ENCODE results near the gene HMCES. TPM values are rescaled to one million over a fixed set of nuclear protein-coding genes. Genes with fewer than 3 reads are reported as not detected.

Gene HMCES
- polyA plus RNA-seq, 1 of the 3 experiments (the other 2 are of a cell fraction), result 32.4 TPM

DNA sequence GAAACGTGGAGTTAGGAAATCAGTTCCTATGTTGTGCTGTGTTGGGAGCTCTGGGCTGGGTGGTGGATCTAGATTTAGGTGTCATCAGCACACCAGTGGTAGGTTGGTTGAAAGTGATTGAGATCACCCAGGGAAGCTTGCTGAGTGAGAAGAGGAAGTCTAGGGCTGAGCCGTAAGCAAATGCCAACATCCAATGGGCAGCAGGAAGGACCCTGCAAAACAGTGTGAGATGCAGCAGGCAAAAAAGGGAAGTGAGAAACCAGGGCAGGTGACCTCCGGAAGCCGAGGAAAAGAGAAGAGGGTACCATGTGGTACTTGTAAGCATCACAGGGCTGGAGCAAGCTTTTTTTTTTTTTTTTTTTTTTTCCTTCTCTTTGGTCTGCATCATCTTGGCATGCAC is 45.1 kb upstream of the HMCES start:
- Histone ChIP-seq H3K27me3 (ENCODE audit: insufficient read depth) (no peaks in the 10 kb centered on the region), H3K9me2 (no peaks in the 10 kb centered on the region), H4K20me1 (ENCODE audit: insufficient read depth) (no peaks in the 10 kb centered on the region), H2AFZ (ENCODE audit: low read depth) (no peak overlapping the region), H3F3A (replicated peaks; ENCODE audit: insufficient read depth) (peaks cover 20% of the 10 kb centered on the region), H3K9ac (no peak overlapping the region), H3K4me2 (no peak overlapping the region), H3K4me1 (ENCODE audit: control insufficient read depth in 1 of 2, insufficient read depth in 2 of 2, low read depth in 1 of 2, low read length in 1 of 2) (peaks cover 0 to 14% of the 10 kb centered on the region in 2 experiments; a peak in 1 of 4 replicates), H3K9me3 (no peaks in the 10 kb centered on the region), H3K27ac (ENCODE audit: low read depth in 2 of 2, low read length in 1 of 2) (no peak overlapping the region), H3K79me2 (ENCODE audit: insufficient read depth) (no peaks in the 10 kb centered on the region), H3K36me3 (replicated peaks in 1 of 2; ENCODE audit: control insufficient read depth in 1 of 2, insufficient read depth in 2 of 2, low read length in 1 of 2) (no peaks in the 10 kb centered on the region), H3K4me3 (ENCODE audit: low read depth in 2 of 2, low read length in 1 of 2) (no peak overlapping the region)
- TF ChIP-seq RCOR1 (IDR thresholded peaks at IDR 0.05; ENCODE audit: low read length) (no peak), GATA2 (CRISPR knock-in tag; IDR thresholded peaks at IDR 0.05) (no peak), NRF1 (IDR thresholded peaks at IDR 0.05; ENCODE audit: low read depth, low read length) (no peak), TEAD4 (IDR thresholded peaks at IDR 0.05; ENCODE audit: borderline replicate concordance, insufficient read depth) (no peak), EP300 (IDR thresholded peaks at IDR 0.05; ENCODE audit: borderline replicate concordance in 1 of 2, low read depth in 1 of 2, low read length in 1 of 2) (no peak), YY1 (IDR thresholded peaks at IDR 0.05; ENCODE audit: low read depth) (no peak), RFX5 (IDR thresholded peaks at IDR 0.05; ENCODE audit: low read length) (no peak), NFIC (IDR thresholded peaks at IDR 0.05; ENCODE audit: borderline replicate concordance) (no peak), RXRA (IDR thresholded peaks at IDR 0.05; ENCODE audit: borderline replicate concordance, low read depth) (no peak)
- TF ChIP-seq, protein P1, sequence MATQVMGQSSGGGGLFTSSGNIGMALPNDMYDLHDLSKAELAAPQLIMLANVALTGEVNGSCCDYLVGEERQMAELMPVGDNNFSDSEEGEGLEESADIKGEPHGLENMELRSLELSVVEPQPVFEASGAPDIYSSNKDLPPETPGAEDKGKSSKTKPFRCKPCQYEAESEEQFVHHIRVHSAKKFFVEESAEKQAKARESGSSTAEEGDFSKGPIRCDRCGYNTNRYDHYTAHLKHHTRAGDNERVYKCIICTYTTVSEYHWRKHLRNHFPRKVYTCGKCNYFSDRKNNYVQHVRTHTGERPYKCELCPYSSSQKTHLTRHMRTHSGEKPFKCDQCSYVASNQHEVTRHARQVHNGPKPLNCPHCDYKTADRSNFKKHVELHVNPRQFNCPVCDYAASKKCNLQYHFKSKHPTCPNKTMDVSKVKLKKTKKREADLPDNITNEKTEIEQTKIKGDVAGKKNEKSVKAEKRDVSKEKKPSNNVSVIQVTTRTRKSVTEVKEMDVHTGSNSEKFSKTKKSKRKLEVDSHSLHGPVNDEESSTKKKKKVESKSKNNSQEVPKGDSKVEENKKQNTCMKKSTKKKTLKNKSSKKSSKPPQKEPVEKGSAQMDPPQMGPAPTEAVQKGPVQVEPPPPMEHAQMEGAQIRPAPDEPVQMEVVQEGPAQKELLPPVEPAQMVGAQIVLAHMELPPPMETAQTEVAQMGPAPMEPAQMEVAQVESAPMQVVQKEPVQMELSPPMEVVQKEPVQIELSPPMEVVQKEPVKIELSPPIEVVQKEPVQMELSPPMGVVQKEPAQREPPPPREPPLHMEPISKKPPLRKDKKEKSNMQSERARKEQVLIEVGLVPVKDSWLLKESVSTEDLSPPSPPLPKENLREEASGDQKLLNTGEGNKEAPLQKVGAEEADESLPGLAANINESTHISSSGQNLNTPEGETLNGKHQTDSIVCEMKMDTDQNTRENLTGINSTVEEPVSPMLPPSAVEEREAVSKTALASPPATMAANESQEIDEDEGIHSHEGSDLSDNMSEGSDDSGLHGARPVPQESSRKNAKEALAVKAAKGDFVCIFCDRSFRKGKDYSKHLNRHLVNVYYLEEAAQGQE (IDR thresholded peaks at IDR 0.05; ENCODE audit: low read depth, low read length), result no peak
- WGBS (ENCODE audit: low lambda C conversion rate), result 84% methylated on average over 4 of the region's 4 CpGs
- DNase-seq, result no peak
- POLR2A ChIA-PET, result no interaction called here
- CTCF ChIA-PET, result interaction anchor here (1.0 to 4.2 kb wide), 3 partner anchors 12 to 264 kb away, joined by 3 to 37 read pairs (median 4); partner anchors contain the start of gene RAB43

DNA sequence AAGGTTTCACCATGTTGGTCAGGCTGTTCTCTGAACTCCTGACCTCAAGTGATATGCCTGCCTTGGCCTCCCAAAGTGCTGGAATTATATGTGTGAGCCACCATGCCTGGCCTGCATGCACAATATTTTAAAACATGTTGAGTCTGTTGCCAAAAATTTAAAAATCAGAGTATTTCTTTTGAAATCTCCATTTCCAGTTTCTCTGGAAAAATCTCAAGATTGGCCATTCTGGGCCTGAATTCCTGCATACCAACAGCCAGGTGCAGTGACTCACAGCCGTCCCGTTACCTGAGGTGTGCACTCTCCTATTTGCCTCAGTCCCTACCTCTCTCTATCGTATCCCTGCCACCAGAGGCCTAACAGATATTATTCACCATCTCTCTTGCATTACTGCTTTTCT is 44.2 kb upstream of the HMCES start:
- POLR2A ChIA-PET, result no interaction called here

More for the DNA sequence above, 44.2 kb upstream of the HMCES start:
- Histone ChIP-seq H3K4me1 (ENCODE audit: control insufficient read depth in 1 of 2, insufficient read depth in 2 of 2, low read depth in 1 of 2, low read length in 1 of 2) (0 out of 4 replicates have a peak, but pooled peaks cover 0 to 5% of the 10 kb centered on the region in 2 experiments), H3K79me2 (ENCODE audit: insufficient read depth) (no peaks in the 10 kb centered on the region), H3K9me2 (no peaks in the 10 kb centered on the region), H3K27ac (ENCODE audit: low read depth in 2 of 2, low read length in 1 of 2) (no peak overlapping the region), H3K4me2 (no peak overlapping the region), H3K36me3 (replicated peaks in 1 of 2; ENCODE audit: control insufficient read depth in 1 of 2, insufficient read depth in 2 of 2, low read length in 1 of 2) (no peaks in the 10 kb centered on the region), H2AFZ (ENCODE audit: low read depth) (no peak overlapping the region), H3K9me3 (no peaks in the 10 kb centered on the region), H4K20me1 (ENCODE audit: insufficient read depth) (no peaks in the 10 kb centered on the region), H3K4me3 (ENCODE audit: low read depth in 2 of 2, low read length in 1 of 2) (no peak overlapping the region), H3F3A (replicated peaks; ENCODE audit: insufficient read depth) (peaks cover 14% of the 10 kb centered on the region), H3K27me3 (ENCODE audit: insufficient read depth) (no peaks in the 10 kb centered on the region), H3K9ac (no peak overlapping the region)
- TF ChIP-seq ELF1 (IDR thresholded peaks at IDR 0.05) (no peak), MEF2A (IDR thresholded peaks at IDR 0.05; ENCODE audit: borderline replicate concordance, low read depth) (no peak), MXI1 (IDR thresholded peaks at IDR 0.05; ENCODE audit: low read depth, low read length) (no peak), TCF12 (IDR thresholded peaks at IDR 0.05) (no peak), SIN3A (IDR thresholded peaks at IDR 0.05; ENCODE audit: borderline replicate concordance, low read depth, low read length) (no peak), SMC3 (IDR thresholded peaks at IDR 0.05; ENCODE audit: low read depth, low read length) (no peak), FOXJ3 (CRISPR knock-in tag; IDR thresholded peaks at IDR 0.05) (no peak), RAD21 (IDR thresholded peaks at IDR 0.05; ENCODE audit: low read length) (no peak)
- TF ChIP-seq, protein P2, sequence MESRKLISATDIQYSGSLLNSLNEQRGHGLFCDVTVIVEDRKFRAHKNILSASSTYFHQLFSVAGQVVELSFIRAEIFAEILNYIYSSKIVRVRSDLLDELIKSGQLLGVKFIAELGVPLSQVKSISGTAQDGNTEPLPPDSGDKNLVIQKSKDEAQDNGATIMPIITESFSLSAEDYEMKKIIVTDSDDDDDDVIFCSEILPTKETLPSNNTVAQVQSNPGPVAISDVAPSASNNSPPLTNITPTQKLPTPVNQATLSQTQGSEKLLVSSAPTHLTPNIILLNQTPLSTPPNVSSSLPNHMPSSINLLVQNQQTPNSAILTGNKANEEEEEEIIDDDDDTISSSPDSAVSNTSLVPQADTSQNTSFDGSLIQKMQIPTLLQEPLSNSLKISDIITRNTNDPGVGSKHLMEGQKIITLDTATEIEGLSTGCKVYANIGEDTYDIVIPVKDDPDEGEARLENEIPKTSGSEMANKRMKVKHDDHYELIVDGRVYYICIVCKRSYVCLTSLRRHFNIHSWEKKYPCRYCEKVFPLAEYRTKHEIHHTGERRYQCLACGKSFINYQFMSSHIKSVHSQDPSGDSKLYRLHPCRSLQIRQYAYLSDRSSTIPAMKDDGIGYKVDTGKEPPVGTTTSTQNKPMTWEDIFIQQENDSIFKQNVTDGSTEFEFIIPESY (IDR thresholded peaks at IDR 0.05; ENCODE audit: borderline replicate concordance, low read depth), result no peak
- TF ChIP-seq, protein P3, sequence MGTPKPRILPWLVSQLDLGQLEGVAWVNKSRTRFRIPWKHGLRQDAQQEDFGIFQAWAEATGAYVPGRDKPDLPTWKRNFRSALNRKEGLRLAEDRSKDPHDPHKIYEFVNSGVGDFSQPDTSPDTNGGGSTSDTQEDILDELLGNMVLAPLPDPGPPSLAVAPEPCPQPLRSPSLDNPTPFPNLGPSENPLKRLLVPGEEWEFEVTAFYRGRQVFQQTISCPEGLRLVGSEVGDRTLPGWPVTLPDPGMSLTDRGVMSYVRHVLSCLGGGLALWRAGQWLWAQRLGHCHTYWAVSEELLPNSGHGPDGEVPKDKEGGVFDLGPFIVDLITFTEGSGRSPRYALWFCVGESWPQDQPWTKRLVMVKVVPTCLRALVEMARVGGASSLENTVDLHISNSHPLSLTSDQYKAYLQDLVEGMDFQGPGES (IDR thresholded peaks at IDR 0.05; ENCODE audit: low read depth, low read length), result no peak
- TF ChIP-seq, protein P4, sequence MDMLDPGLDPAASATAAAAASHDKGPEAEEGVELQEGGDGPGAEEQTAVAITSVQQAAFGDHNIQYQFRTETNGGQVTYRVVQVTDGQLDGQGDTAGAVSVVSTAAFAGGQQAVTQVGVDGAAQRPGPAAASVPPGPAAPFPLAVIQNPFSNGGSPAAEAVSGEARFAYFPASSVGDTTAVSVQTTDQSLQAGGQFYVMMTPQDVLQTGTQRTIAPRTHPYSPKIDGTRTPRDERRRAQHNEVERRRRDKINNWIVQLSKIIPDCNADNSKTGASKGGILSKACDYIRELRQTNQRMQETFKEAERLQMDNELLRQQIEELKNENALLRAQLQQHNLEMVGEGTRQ (IDR thresholded peaks at IDR 0.05; ENCODE audit: borderline replicate concordance, low read depth, low read length), result no peak
- CTCF ChIA-PET, result interaction anchor here (1.4 to 4.2 kb wide), 2 partner anchors 11 to 264 kb away, joined by 3 to 37 read pairs; no protein-coding TSS in a partner anchor
- 92% methylated on average over 3 of the region's 3 CpGs for WGBS (ENCODE audit: low lambda C conversion rate)
- DNase-seq, result no peak
